Measurements from ENCODE around the gene UTP25.

The UTP25 gene

GRCh38 chr1:209844695-209845407 is 17.1 kb downstream of the UTP25 start:
- no peak for FAIRE-seq

- FAIRE-seq, result no peak
Observed at GRCh38 chr1:209845408-209845725, 17.6 kb downstream of the UTP25 start.

GRCh38 chr1:209849388-209849787 is 21.6 kb downstream of the UTP25 start:
- no peak for FAIRE-seq

GRCh38 chr1:209850342-209850979 is 22.7 kb downstream of the UTP25 start:
- peak; percentile 76 for FAIRE-seq

- FAIRE-seq, result no peak
Observed at GRCh38 chr1:209853676-209854075, 25.9 kb downstream of the UTP25 start.

- no peak for FAIRE-seq
Observed at GRCh38 chr1:209854196-209854595, 26.4 kb downstream of the UTP25 start.

GRCh38 chr1:209855006-209855405 is 27.2 kb downstream of the UTP25 start:
- no peak for FAIRE-seq

GRCh38 chr1:209855623-209856022 is 27.9 kb downstream of the UTP25 start:
- no peak for FAIRE-seq

GRCh38 chr1:209858561-209859103 is 30.9 kb downstream of the UTP25 start:
- FAIRE-seq, result no peak

- FAIRE-seq, result peak; percentile 97
Observed at GRCh38 chr1:209860293-209860881, 32.6 kb downstream of the UTP25 start.

- FAIRE-seq, result no peak
Observed at GRCh38 chr1:209861242-209861641, 33.5 kb downstream of the UTP25 start.

GRCh38 chr1:209862391-209863356 is 34.9 kb downstream of the UTP25 start:
- no peak for FAIRE-seq

GRCh38 chr1:209863766-209864485 is 36.2 kb downstream of the UTP25 start:
- no peak for FAIRE-seq

- no peak for FAIRE-seq
Observed at GRCh38 chr1:209866201-209866600, 38.4 kb downstream of the UTP25 start.

GRCh38 chr1:209869291-209870149 is 41.7 kb downstream of the UTP25 start:
- no peak for FAIRE-seq

GRCh38 chr1:209870151-209870831 is 42.5 kb downstream of the UTP25 start:
- FAIRE-seq, result no peak

- no peak for FAIRE-seq
Observed at GRCh38 chr1:209871006-209871405, 43.2 kb downstream of the UTP25 start.

GRCh38 chr1:209871430-209871829 is 43.7 kb downstream of the UTP25 start:
- no peak for FAIRE-seq

- FAIRE-seq, result no peak
Observed at GRCh38 chr1:209873067-209873799, 45.5 kb downstream of the UTP25 start.

GRCh38 chr1:209875515-209875914 is 47.7 kb downstream of the UTP25 start:
- peak; percentile 93 for FAIRE-seq

Data from islet of Langerhans (tissue), 1 donor.